NCI-H187 (cell line): Measurements from ENCODE around the gene FASLG.
"Not testable (repeated sequence)": the region's sequence is repeated elsewhere in the genome, so short reads cannot be mapped to it uniquely, and the experiment has no call there.

Source experiments
- DNase-seq, 2 experiments: peaks; one replicate each; lab custom pipeline; 2025; lab: John Stamatoyannopoulos, UW

Gene FASLG, protein sequence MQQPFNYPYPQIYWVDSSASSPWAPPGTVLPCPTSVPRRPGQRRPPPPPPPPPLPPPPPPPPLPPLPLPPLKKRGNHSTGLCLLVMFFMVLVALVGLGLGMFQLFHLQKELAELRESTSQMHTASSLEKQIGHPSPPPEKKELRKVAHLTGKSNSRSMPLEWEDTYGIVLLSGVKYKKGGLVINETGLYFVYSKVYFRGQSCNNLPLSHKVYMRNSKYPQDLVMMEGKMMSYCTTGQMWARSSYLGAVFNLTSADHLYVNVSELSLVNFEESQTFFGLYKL

DNA sequence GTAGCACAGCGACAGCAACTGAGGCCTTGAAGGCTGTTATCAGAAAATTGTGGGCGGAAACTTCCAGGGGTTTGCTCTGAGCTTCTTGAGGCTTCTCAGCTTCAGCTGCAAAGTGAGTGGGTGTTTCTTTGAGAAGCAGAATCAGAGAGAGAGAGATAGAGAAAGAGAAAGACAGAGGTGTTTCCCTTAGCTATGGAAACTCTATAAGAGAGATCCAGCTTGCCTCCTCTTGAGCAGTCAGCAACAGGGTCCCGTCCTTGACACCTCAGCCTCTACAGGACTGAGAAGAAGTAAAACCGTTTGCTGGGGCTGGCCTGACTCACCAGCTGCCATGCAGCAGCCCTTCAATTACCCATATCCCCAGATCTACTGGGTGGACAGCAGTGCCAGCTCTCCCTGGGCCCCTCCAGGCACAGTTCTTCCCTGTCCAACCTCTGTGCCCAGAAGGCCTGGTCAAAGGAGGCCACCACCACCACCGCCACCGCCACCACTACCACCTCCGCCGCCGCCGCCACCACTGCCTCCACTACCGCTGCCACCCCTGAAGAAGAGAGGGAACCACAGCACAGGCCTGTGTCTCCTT lies at the start of gene FASLG:
FASLG (plus strand) TSS at position 233 of the 583 bp plus-strand sequence; CDS start at position 332, 99 bp downstream.
- no peak for DNase-seq

DNA sequence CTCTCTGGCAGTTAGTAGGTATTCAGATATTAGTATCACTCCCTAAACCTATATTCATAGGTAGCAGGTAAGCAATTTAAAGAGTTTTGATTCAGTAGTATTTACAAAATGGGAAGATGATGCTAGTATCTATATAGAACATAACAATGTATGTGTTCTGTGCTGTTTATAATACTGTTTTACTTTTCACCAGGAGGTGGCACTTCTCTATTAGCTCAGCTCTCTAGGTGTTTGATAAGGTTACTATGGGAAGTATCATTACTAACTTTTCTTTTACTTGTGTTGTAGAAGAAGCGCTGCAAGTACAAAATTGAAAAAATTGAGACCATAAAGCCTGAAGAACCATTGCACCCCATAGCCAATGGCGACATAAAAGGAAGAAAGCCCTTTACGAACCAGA lies 49.4 kb upstream of the FASLG start:
- no peak for DNase-seq

DNA sequence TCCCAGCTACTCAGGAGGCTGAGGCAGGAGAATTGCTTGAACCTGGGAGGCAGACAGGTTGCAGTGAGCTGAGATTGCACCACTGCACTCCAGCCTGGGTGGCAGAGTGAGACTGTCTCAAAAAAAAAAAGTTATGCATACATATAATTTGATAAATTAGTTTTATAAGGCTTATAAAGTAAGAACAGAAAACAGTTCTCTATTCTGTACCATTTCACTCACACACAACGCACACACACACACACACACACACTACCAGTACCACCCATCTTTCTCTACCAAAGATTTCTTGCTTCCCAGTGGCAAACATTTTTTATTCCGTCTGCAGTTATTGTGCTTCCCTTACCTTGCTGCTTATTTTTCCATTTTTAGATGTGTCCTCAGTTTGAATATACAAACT lies 46.4 kb upstream of the FASLG start:
- no peak for DNase-seq

DNA sequence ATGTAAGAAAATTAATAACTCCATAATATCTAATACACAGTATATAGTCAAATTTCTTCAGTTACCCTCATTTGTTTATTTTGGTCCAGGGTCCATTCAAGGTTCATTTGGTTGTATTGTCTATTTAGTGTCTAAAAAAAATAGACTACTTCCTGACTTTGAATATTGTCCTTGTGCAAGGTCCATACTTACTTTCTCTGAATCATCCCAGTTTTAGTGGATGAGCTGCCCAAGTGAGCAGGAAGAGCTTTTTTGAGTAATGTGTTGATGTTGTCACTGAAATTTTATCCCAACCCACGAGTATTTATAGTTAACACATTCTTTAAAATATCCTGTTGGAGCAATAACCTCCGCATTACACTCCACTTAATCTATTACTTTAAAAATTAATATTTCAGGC lies 45.6 kb upstream of the FASLG start:
- no peak for DNase-seq

DNA sequence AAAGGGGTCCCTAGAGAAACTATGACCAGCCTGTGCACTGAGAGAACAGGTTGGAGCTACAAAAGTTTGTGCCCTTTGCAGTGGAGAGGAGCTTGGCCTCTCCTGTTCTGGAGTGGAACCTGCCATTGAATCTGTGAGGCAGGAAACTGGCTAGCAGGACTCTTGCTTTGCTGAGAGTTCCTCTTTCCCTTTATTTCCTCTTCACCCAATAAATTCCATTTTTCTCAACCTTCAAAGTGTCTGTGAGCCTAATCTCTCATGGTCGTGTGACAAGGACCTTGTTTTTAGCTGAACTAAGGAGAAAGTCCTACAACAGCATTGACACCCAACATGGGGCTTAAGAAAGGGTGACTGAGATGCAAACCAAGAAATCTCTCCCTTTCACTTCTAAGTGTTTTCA lies 42.7 kb upstream of the FASLG start:
- no peak for DNase-seq

DNA sequence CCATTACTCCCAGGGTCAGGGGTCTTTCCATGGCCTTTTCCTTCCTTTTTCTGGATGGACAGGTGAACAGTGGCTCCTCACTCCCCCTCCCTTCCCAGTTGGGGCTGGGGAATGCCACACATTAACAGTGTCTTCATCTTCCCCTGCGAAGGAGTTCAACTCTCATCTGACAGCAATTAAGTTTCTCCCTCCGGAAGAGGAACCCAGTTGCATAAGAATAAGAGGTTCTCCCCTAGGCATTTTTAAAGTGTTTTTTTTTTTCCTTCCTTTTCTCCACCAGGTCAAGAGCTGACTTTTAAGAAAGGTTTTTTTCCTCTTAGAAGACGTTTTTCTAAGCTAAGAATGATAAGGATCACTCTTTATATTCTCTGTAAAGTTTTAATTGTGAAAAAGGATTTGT lies 42.3 kb upstream of the FASLG start:
- no peak for DNase-seq

DNA sequence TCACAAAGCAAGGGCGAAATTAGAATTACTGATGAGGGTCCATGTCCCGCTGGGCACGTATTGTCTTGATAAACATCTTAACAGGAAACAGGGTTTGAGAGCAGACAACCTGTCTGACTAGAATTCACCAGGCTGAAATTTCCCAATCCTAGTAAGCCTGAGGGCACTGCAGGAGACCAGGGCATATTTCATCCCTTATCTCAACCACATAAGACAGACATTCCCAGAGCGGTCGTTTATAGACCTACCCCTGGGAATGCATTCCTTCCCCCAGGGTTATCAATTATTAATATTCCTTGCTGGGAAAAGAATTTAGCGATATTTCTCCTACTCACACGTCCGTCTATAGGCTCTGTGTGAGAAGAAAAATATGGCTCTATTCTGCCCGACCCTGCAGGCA lies 38.3 kb upstream of the FASLG start:
- not testable (repeated sequence) for DNase-seq

DNA sequence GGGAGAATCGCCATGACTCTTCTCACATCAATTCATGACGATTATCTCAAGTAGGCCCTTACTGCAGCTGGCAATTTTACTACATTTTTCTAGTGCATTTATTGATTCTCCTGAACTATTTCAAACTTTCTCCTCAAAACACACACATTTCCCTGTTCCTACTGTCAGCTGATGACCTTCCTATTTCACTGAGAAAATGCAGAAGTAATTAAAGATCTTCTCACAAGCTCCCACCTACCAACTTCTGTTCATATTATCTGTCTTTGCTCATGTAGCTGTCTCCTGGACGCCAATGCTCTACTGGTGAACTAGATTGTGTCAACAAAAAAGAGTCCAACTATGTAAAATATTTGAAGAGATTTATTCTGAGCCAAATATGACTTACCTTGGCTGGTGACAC lies 36.4 kb upstream of the FASLG start:
- no peak for DNase-seq

DNA sequence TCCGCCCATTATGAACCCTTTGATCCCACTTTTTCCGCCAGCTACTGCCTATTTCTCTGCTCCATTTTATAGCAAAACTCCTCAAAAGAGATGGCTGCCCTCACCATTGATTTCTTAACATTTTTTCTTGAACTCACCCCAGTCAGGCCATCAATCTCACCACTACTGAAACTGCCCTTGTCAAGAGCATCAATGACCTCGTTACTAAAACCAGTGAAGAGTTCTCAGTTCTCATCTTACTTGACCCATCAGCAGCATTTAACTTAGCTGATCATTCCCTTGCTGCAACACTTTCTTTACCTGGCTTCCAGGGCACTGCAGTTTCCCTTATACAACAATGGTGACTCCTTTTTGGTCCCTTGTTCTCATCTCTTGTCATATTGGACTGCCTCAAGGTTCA lies 35.2 kb upstream of the FASLG start:
- DNase-seq, result no peak

DNA sequence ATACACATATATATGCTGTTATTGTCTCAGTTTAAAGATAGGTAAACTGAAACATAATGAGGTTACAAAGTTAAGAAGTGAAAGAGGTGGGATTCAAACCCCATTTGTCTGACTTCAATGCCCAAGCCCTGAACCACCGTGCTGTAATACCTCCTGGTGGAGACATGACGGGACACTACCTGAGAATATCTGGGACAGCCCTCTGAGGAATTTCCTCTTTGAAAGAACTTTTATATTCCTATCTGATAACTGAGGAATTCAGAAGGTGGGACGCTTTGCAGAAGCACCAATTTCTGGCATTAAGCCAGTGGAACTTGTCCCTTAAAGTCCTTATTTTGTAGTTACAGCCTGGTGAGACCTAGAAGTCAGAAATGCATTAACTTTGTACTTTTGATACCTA lies 32.1 kb upstream of the FASLG start:
- no peak for DNase-seq

DNA sequence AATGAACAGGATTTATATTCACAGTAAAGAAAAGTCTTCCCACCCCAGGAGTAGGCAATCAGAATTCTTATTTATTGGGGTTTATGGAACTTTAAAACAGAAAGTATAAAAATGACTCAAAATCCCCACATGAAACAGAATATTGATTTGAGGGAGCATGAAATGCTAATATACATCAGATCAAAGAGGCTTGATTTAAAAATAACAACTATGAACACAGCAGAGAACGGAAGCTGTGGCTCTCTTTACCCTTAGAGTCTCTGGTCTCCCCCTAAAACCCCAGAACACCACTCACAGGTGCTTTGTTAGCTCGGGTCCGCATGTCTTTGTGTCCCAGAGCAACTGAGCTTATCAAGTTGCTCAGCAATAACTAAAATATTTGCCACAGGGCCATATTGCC lies 31.2 kb upstream of the FASLG start:
- DNase-seq, result no peak

DNA sequence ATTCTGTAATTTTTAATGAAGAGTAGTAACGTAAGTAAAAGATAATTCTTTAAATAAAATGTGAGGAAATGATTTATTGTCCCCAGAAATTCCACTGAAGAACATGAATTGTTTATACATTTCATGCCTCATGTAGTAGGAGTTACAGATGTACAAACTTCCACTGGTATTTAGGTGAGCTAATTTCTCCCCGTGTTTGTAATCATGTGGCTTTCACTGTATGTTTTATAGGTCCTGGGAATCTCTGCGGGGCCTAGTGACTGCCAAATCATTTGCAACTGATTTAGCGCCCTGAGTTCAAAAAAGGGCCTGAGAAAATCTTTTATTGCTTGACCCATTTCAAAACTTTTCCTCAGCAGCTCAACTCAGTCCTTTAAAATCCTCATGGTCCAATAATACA lies 30.5 kb upstream of the FASLG start:
- no peak for DNase-seq

DNA sequence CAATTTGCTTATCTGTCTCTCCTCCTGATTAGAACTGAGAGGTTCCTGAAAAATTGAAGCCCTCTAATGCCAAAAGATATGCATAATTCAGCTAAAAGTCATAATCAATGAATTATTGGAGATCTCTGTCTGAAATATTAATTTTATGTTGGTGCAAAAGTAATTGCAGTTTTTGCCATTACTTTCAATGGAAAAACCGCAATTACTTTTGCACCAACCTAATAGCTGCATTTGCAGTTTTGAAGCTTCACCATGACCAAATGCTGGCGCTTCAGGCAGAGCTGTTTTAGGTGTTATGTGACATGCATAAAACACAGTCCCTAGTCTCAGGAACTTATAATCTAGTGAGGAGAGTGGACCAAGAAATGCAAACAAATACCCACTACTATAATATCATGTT lies 29.7 kb upstream of the FASLG start:
- no peak for DNase-seq

DNA sequence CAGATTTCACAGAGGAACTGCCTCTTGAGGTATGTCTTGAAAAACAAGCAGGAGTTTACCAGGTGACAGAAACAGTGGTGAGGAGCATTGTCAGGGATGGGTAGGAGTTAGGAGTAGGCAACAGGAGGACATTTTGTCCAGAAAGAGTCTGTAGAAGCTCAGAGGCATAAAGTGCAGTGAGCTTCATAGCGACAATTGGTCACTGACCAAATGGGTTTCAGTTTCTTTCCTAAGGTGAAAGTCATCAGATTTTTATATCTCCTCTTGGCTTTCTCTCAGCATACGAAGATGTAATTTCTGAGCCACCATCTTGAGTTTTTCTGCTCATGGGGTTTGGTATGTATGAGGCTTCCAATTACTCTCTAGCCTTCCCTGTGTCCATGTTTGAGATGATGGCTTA lies 29.3 kb upstream of the FASLG start:
- no peak for DNase-seq

DNA sequence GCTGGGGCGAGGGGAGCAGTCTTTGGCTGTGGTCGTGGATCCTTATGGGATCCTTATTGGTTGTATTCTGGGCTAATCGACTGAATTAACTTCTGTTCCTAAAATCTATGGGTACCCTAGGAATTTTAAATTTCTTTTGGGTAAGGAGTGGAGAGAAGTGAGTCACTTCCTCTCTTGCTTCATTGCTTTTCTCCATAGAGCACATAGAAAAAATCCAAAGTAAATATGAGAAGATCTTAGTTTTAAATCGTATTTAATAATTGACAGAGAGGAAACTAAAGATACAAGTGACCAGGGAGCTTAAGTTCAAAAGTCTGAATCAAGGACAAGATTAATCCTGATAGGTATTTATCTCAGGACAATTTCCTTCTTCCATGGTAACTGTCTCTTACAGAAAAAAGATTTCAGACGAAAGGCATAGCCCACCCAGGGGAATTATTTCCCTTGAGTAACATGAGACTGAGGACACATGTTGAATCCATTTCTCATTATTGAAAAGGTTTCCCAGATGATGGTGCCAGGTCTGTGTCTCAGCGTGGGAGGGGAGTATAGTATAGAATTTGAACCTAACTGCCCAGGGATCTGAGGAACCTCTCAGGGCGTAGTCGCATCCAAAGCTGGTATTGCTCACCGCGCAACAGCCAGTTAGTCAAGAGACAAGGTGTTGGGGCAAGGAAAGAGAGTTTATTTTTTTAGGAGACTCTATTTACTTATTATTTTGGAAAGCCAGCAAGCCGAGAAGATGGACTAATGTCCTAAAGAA lies 28.7 kb upstream of the FASLG start:
- no peak for DNase-seq

DNA sequence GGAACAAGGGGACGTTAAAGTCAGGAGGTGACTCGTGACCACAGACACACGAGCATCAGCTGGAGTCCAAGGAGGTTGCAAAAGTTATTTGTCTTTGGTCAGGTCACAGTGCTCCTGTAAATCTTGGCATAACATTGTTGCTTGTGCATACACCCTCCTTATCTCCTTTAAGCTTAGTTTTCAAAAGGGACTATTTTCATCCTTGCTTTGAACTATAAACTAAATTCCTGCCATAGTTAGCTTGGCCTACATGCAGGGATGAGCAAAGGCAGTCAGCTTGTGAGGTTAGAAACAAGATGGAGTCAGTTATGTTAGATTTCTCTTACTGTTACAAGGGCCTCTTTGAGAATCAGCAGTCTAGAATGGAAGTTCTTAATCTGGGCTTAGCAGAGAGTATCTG lies 28.0 kb upstream of the FASLG start:
- no peak for DNase-seq

DNA sequence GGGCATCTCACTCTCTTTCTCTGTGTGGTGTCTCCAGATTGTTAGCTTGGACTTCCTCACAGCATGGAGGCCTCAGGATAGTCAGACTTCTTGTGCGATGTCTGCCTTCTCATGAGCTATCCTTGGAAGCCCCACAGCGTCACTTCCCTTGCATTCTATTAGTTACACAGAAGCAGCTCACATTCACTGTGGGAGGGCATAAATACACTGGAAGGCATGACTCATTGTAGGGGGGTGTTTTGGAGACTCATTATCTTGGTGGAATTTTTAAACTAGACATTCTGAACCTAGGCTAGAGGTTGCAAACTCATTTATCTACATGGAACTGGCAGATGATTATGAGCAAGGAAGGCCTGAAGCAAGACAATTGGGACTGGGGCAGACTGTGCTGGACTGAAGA lies 21.4 kb upstream of the FASLG start:
- DNase-seq, result no peak

DNA sequence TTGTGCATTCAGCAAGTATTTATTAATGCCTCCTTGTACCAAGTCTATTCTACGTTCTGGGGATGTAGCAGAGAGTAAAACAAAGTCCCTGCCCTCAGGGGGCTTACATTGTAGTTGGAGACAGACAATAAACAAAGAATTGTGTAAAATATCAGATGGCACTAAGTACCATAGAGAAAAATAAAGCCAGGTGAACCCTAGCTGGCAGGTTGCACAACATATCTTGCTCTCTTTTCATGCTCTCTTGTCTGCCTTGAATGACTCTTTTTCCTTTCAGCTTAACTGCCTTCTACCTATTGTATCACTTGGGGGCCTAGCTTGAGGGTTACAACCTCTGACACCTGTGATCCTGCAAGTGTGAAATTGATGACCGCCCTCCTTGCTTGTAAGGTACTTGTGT lies 20.7 kb upstream of the FASLG start:
- DNase-seq, result no peak

DNA sequence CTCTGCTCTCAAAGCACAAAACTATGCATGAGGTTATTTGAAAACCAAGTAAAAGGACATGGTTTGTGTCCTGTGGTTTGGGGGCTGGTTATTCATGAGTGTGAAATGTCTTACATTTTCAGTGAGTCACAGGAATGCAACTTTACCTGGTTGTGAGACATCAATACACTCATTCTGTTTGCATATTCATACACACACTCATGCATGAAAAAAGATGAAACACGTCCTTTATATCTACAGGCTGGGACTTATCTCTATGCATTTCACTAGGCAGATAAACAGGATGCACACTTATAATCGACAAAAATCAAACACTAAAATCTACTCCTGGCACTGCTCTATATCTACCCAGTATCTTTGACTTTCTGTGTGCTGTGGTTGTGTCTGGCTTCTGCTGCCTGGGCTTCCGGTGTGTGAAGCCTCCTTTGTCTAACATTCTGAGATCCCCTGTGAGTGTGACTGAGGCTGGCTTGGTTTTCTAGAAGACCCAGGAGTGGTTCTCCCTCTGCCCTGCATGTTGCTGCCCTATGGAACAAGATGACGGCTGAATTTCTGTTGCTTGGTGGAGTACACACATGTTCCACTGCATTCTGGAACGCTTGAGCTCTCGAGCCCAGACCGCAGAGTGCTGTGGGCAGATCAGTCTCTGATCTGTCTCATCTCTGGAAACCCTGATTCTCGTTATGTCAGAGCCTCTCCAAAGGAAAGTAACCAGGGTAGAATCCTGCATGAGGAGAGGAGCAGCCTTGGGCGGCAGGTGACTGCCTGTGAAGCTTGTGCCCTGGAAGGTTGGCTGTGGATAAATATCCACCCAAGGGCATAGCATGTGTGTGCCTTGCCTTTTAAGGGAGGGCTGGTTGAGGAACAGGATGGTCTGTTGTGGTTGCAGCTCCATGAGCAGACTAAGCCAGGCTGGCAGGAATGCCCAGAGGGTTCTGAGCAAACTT lies 19.7 kb upstream of the FASLG start:
- no peak for DNase-seq

DNA sequence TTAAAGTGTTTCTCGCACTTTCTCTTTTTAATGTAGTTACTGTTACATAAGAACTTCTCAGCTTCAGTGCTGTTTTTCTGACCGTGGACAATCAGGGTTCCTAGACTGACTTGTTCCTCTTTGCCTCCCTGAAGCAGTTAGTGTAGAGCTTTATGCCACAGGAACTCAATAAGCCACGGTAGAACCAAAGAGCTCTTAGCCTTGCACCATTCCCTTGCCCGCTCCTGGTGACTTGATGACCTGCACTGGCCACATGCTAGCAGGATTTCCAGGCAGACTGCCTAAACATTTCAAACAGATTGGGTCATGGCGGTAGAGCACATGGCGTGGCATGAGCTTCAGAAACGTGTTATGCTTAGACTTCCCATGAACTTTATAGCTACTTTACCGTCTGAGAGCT lies 18.8 kb upstream of the FASLG start:
- DNase-seq, result no peak

DNA sequence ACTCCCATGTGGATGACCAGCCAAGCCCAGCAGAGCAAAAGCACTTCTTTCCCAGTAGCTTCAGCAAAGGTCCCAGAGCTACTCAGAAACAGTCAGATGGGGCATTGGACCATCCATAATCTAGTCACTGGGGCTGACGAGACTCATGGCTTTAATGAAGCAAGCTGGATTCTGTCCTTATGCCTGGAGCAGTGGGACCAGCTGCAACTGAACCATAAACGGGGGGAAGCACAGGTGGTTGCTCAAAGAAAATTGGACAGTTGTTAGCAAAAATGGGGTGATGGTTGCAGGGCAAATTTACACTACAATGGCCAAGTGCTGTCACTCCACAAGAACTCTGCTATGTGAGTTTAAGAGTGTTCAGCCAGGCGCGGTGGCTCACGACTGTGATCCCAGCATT lies 17.4 kb upstream of the FASLG start:
- no peak for DNase-seq

DNA sequence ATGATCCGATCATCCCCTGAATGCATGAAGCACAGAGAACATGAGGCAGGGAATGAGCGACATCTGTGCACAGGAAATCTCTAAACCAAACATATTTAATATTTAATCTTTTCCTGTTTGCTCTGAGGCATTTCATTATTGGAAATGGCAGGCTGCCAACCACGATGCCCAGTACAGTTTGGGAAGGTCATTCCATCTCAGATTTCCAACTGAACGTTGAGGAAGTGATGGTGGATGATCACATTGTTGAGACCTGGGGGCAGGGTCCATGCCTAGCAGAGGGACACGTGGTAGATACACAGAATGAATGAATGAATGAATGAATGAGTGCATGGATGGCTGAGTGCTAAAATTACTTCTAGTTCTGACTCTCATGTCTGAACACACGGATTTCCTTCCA lies 15.9 kb upstream of the FASLG start:
- no peak for DNase-seq
